ENCODE measurements around the gene CACNA1D.

- TF ChIP-seq POLR2A (IDR thresholded peaks at IDR 0.05) (no peak), CTCF (IDR thresholded peaks at IDR 0.05) (no peak)
Measured at GRCh38 chr3:53805463-53806159, 311.2 kb downstream of the CACNA1D start.

All from body of pancreas (tissue), 4 donors.